Measurements from ENCODE around the gene KCTD11. TPM values are rescaled to one million over a fixed set of nuclear protein-coding genes. Genes with fewer than 3 reads are reported as not detected.

KCTD11 gene
- 10 to 100 TPM in 1 of 2 donors, 1 to 10 TPM in 1; 3.6 to 10.1 TPM for total RNA-seq

GRCh38 chr17:7351665-7352502 lies at the start of gene KCTD11:
Gene KCTD11 (plus strand): TSS chr17:7352162.
- Mint-ChIP-seq H3K9me3 (no peaks in the 10 kb centered on the region), H3K36me3 (peaks cover 11 to 24% of the 10 kb centered on the region in 2 donors), H3K27ac (peak within 1 kb of the TSS; percentile 87 to 96)
- DNase-seq (ENCODE audit: low spot score in 2 of 2) (peak; percentile 81 to 96), ATAC-seq (peak; percentile 73 to 85)

GRCh38 chr17:7304179-7304578 lies 47.8 kb upstream of the KCTD11 start:
- no peaks in the 10 kb centered on the region for H3K9me3 Mint-ChIP-seq
- ATAC-seq (no peak), DNase-seq (ENCODE audit: low spot score in 2 of 2) (no peak)
- H3K27ac Mint-ChIP-seq: no peak overlapping the region
- peaks cover 8 to 9% of the 10 kb centered on the region in 2 donors for H3K36me3 Mint-ChIP-seq

GRCh38 chr17:7306911-7307685 lies 44.9 kb upstream of the KCTD11 start, which contains the start of gene EIF5A:
Gene EIF5A (plus strand): TSS chr17:7307628. CDS start chr17:7309636, 2,008 bp downstream.
- peak; percentile 99 to 100 for DNase-seq (ENCODE audit: low spot score in 2 of 2)
- ATAC-seq: peak; percentile 79 to 80
- Mint-ChIP-seq H3K27ac (peak within 1 kb of the TSS; percentile 93 to 98), H3K36me3 (peaks cover 35 to 36% of the 10 kb centered on the region in 2 donors), H3K9me3 (no peaks in the 10 kb centered on the region)

- ATAC-seq (peak; percentile 8 to 12), DNase-seq (ENCODE audit: low spot score in 2 of 2) (peak in 1 of 2 donors; percentile 47)
- H3K9me3 Mint-ChIP-seq: no peaks in the 10 kb centered on the region
- H3K27ac Mint-ChIP-seq: peak overlapping the region; percentile 93 to 98
- peaks cover 35 to 44% of the 10 kb centered on the region in 2 donors for H3K36me3 Mint-ChIP-seq
These were observed 44.0 kb upstream of the KCTD11 start for GRCh38 chr17:7307686-7308624.

- DNase-seq (ENCODE audit: low spot score in 2 of 2): peak; percentile 77 to 83
These were observed 43.1 kb upstream of the KCTD11 start for GRCh38 chr17:7308625-7309433.

GRCh38 chr17:7309628-7310027 lies 42.3 kb upstream of the KCTD11 start:
- Mint-ChIP-seq H3K9me3 (no peaks in the 10 kb centered on the region), H3K36me3 (peaks cover 40 to 44% of the 10 kb centered on the region in 2 donors), H3K27ac (peak overlapping the region; percentile 93 to 96)
- no peak for ATAC-seq
- DNase-seq (ENCODE audit: low spot score in 2 of 2): no peak

More at GRCh38 chr17:7308625-7309433, 43.1 kb upstream of the KCTD11 start:
- Mint-ChIP-seq H3K27ac (peak overlapping the region; percentile 93 to 96), H3K36me3 (peaks cover 35 to 44% of the 10 kb centered on the region in 2 donors), H3K9me3 (no peaks in the 10 kb centered on the region)
- peak; percentile 48 to 50 for ATAC-seq

- H3K27ac Mint-ChIP-seq: peak overlapping the region in 1 of 2 donors; percentile 84
- ATAC-seq: no peak
- H3K36me3 Mint-ChIP-seq: peaks cover 44 to 48% of the 10 kb centered on the region in 2 donors
- no peaks in the 10 kb centered on the region for H3K9me3 Mint-ChIP-seq
- no peak for DNase-seq (ENCODE audit: low spot score in 2 of 2)
These were observed 40.8 kb upstream of the KCTD11 start for GRCh38 chr17:7311110-7311705.

GRCh38 chr17:7312432-7313087 lies 39.4 kb upstream of the KCTD11 start:
- ATAC-seq: no peak
- DNase-seq (ENCODE audit: low spot score in 2 of 2): no peak
- peak overlapping the region; percentile 95 to 98 for H3K27ac Mint-ChIP-seq
- peaks cover 44 to 52% of the 10 kb centered on the region in 2 donors for H3K36me3 Mint-ChIP-seq
- H3K9me3 Mint-ChIP-seq: no peaks in the 10 kb centered on the region

- H3K9me3 Mint-ChIP-seq: no peaks in the 10 kb centered on the region
- no peak for ATAC-seq
- DNase-seq (ENCODE audit: low spot score in 2 of 2): peak in 1 of 2 donors; percentile 42
- H3K27ac Mint-ChIP-seq: peak overlapping the region; percentile 95 to 98
- peaks cover 44 to 52% of the 10 kb centered on the region in 2 donors for H3K36me3 Mint-ChIP-seq
These were observed 38.7 kb upstream of the KCTD11 start for GRCh38 chr17:7313088-7313889.

- ATAC-seq (no peak), DNase-seq (ENCODE audit: low spot score in 2 of 2) (no peak)
- no peaks in the 10 kb centered on the region for H3K9me3 Mint-ChIP-seq
- H3K36me3 Mint-ChIP-seq: peaks cover 41 to 45% of the 10 kb centered on the region in 2 donors
- peak overlapping the region; percentile 95 to 98 for H3K27ac Mint-ChIP-seq
These were observed 37.9 kb upstream of the KCTD11 start for GRCh38 chr17:7313890-7314718.

GRCh38 chr17:7314719-7315569 lies 37.0 kb upstream of the KCTD11 start, which contains the start of gene GPS2:
Gene GPS2 (minus strand): TSS chr17:7315360. CDS start chr17:7315052, 308 bp downstream.
- Mint-ChIP-seq H3K36me3 (peaks cover 32 to 36% of the 10 kb centered on the region in 2 donors), H3K9me3 (no peaks in the 10 kb centered on the region), H3K27ac (peak within 1 kb of the TSS; percentile 95 to 98)
- peak; percentile 83 to 95 for ATAC-seq
- peak; percentile 92 to 96 for DNase-seq (ENCODE audit: low spot score in 2 of 2)

GRCh38 chr17:7315570-7316235 lies 36.3 kb upstream of the KCTD11 start:
- H3K27ac Mint-ChIP-seq: peak overlapping the region; percentile 95 to 97
- peaks cover 25 to 29% of the 10 kb centered on the region in 2 donors for H3K36me3 Mint-ChIP-seq

More at GRCh38 chr17:7315570-7316235, 36.3 kb upstream of the KCTD11 start:
- DNase-seq (ENCODE audit: low spot score in 2 of 2): no peak
- ATAC-seq: no peak
- no peaks in the 10 kb centered on the region for H3K9me3 Mint-ChIP-seq
